Keratinocyte (primary cell): ENCODE results near the gene ATP6V1C2. TPM values are rescaled to one million over a fixed set of nuclear protein-coding genes. Genes with fewer than 3 reads are reported as not detected.
"Not testable (repeated sequence)": the region's sequence is repeated elsewhere in the genome, so short reads cannot be mapped to it uniquely, and the experiment has no call there.

Experiments
- DNase-seq: peaks from one replicate; pipeline ENCODE4 v3.0.0-alpha.2; 2011; ENCODE audit warnings: low read depth, missing footprints, low spot score
- FAIRE-seq: peaks from 2 replicates; lab custom pipeline; 2011; peaks lifted over from hg19 to GRCh38; lab: Jason Lieb, UNC
- H2AFZ ChIP-seq: 2 replicates; pipeline ENCODE4 v1.6.0; 2012; ENCODE audit warnings: low read length, control low read depth, inconsistent platforms; ENCODE audit not compliant: control insufficient read depth
- H3K27ac ChIP-seq: 2 replicates; pipeline ENCODE4 v1.5.1; 2011; ENCODE audit warnings: low read length; ENCODE audit not compliant: control insufficient read depth, insufficient read depth
- H3K27me3 ChIP-seq: 3 replicates; pipeline ENCODE4 v1.6.0; 2011; ENCODE audit warnings: low read length; ENCODE audit not compliant: control insufficient read depth, insufficient read depth; ENCODE audit errors: extremely low read depth
- H3K36me3 ChIP-seq, 2 experiments: 2 replicates in 1 of 2; 3 replicates in 1 of 2; pipeline ENCODE4 v1.5.1; 2011; ENCODE audit warnings: low read length in 2 of 2, mild to moderate bottlenecking in 1 of 2; ENCODE audit not compliant: control insufficient read depth in 2 of 2, insufficient read depth in 2 of 2; ENCODE audit errors: extremely low read depth in 1 of 2
- H3K4me1 ChIP-seq: 3 replicates; pipeline ENCODE4 v1.5.1; 2011; ENCODE audit warnings: low read length; ENCODE audit not compliant: control insufficient read depth, insufficient read depth; ENCODE audit errors: extremely low read depth
- H3K4me2 ChIP-seq: 3 replicates; pipeline ENCODE4 v1.6.0; 2011; ENCODE audit warnings: low read depth, low read length; ENCODE audit not compliant: control insufficient read depth, insufficient read depth; ENCODE audit errors: extremely low read depth
- H3K4me3 ChIP-seq, 3 experiments: fragments of 200-600 bp in 1 of 3; sonication (generic) in 1 of 3; 2 replicates in 2 of 3; 3 replicates in 1 of 3; pipeline ENCODE4 v1.5.1; 2011 to 2016; ENCODE audit warnings: low read length in 3 of 3, mild to moderate bottlenecking in 3 of 3, control low read depth in 2 of 3, inconsistent platforms in 1 of 3, low read depth in 1 of 3, mixed read lengths in 1 of 3, mixed run types in 1 of 3, moderate library complexity in 1 of 3; ENCODE audit not compliant: control insufficient read depth in 2 of 3, insufficient read depth in 2 of 3; ENCODE audit errors: extremely low read depth in 1 of 3
- H3K79me2 ChIP-seq: 2 replicates; pipeline ENCODE4 v1.6.0; 2012; ENCODE audit warnings: low read length; ENCODE audit not compliant: control insufficient read depth, insufficient read depth
- H3K9ac ChIP-seq: 3 replicates; pipeline ENCODE4 v1.6.0; 2011; ENCODE audit warnings: low read length; ENCODE audit not compliant: control insufficient read depth, insufficient read depth; ENCODE audit errors: extremely low read depth
- H3K9me1 ChIP-seq: 3 replicates; pipeline ENCODE4 v1.6.0; 2011; ENCODE audit warnings: low read length; ENCODE audit not compliant: control insufficient read depth, insufficient read depth; ENCODE audit errors: extremely low read depth
- H3K9me3 ChIP-seq: 2 replicates; pipeline ENCODE4 v1.5.1; 2012; ENCODE audit warnings: low read depth, low read length; ENCODE audit not compliant: control insufficient read depth
- H4K20me1 ChIP-seq: 3 replicates; pipeline ENCODE4 v1.6.0; 2011; ENCODE audit warnings: low read length; ENCODE audit not compliant: control insufficient read depth, insufficient read depth; ENCODE audit errors: extremely low read depth
- CTCF ChIP-seq, 3 experiments: IDR thresholded peaks in 1 of 3; conservative IDR thresholded peaks in 1 of 3; optimal IDR thresholded peaks in 1 of 3; 2 replicates in 2 of 3; 3 replicates in 1 of 3; pipeline versions ENCODE3 to v1.5.1; 2011; ENCODE audit warnings: low read length in 3 of 3, mild to moderate bottlenecking in 3 of 3, moderate library complexity in 2 of 3, control low read depth in 1 of 3, inconsistent platforms in 1 of 3; ENCODE audit not compliant: insufficient read depth in 2 of 3; ENCODE audit errors: extremely low read depth in 1 of 3
- EZH2 ChIP-seq: IDR thresholded peaks from one replicate; pipeline ENCODE4 v1.6.1; 2012; ENCODE audit warnings: inconsistent platforms, mild to moderate bottlenecking, low read length, moderate library complexity
- dilution Hi-C: fragments of 300-500 bp; cut with MboI; formaldehyde crosslinking; loops from one replicate; pipeline ENCODE4 v1.7.0; 2020; ENCODE audit warnings: low sequenced_read_pairs; ENCODE audit not compliant: extremely low pct_ligation_motif_present
- polyA plus RNA-seq, 5 experiments: library from polyadenylated mRNA; depleted of rRNA in 3 of 5; stranded (reverse) in 3 of 5; stranded (forward) in 1 of 5; unstranded in 1 of 5; fragments of >200 nt; gene quantifications; 1 replicate in 1 of 5; 2 replicates in 3 of 5; 3 replicates in 1 of 5; pipeline versions ENCODE4 v1.2.1 to v1.2.3, GENCODE V29; 2011 to 2012; ENCODE audit warnings: missing spikeins in 2 of 5, low read depth in 1 of 5, low replicate concordance in 1 of 5

ATP6V1C2 gene
- polyA plus RNA-seq, 1 donor (not counting 4 experiments of a cell fraction or from before 2014, with no cell fraction given), result 0.55 TPM

GRCh38 chr2:10812362-10813162, 91.1 kb downstream of the ATP6V1C2 start, which contains the start of gene PDIA6:
PDIA6 (minus strand) TSS chr2:10812785; CDS start chr2:10812696, 89 bp downstream.
- Histone ChIP-seq H3K4me2 (peak within 1 kb of the TSS; percentile 95), H3K4me3 (peak within 1 kb of the TSS; percentile 65 to 88 (median 80)), H3K9me3 (no peaks in the 10 kb centered on the region), H3K27ac (peak within 1 kb of the TSS; percentile 74), H3K4me1 (peaks cover 17% of the 10 kb centered on the region), H3K9ac (peak within 1 kb of the TSS; percentile 94), H3K9me1 (no peaks in the 10 kb centered on the region), H4K20me1 (peaks cover 12% of the 10 kb centered on the region), H2AFZ (peak within 1 kb of the TSS; percentile 79), H3K27me3 (peaks cover 8% of the 10 kb centered on the region), H3K36me3 (peaks cover 0 to 18% of the 10 kb centered on the region in 2 experiments), H3K79me2 (peaks cover 50% of the 10 kb centered on the region)
- TF ChIP-seq CTCF (optimal IDR thresholded peaks at IDR 0.05 in 1 of 3, IDR thresholded peaks at IDR 0.05 in 1 of 3, conservative IDR thresholded peaks at IDR 0.05 in 1 of 3; ENCODE audit: extremely low read depth in 1 of 3, insufficient read depth in 2 of 3, low read length in 3 of 3), result no peak
- TF ChIP-seq EZH2, result no peak
- FAIRE-seq, result no peak
- dilution Hi-C loops, result no loop called here
- peak; percentile 60 for DNase-seq

- Histone ChIP-seq H3K9ac (peak overlapping the region; percentile 94), H3K4me2 (peak overlapping the region; percentile 82), H3K79me2 (peaks cover 41% of the 10 kb centered on the region), H3K27ac (peak overlapping the region; percentile 36), H3K4me3 (peak overlapping the region; percentile 65 to 80 (median 66)), H2AFZ (peak overlapping the region; percentile 79), H3K4me1 (peaks cover 17% of the 10 kb centered on the region), H3K36me3 (peaks cover 0 to 15% of the 10 kb centered on the region in 2 experiments)
- H3K27me3 ChIP-seq, DNase-seq, H3K9me3 ChIP-seq, H4K20me1 ChIP-seq, H3K9me1 ChIP-seq, dilution Hi-C loops, FAIRE-seq: not testable (repeated sequence)
Observed at GRCh38 chr2:10813163-10814138, 92.0 kb downstream of the ATP6V1C2 start.
